Urothelium cell line (cell line): ENCODE results near the gene SPDYE3.
A peak's percentile ranks its signal among the peaks of the same experiment; 100 is the strongest.
"Not testable (repeated sequence)": the region's sequence is repeated elsewhere in the genome, so short reads cannot be mapped to it uniquely, and the experiment has no call there.

Experiments
- DNase-seq: peaks from one replicate; pipeline ENCODE4 v3.0.0; 2011; ENCODE audit warnings: low spot score, mixed read lengths
- FAIRE-seq: peaks from 2 replicates; lab custom pipeline; 2011; peaks lifted over from hg19 to GRCh38; lab: Jason Lieb, UNC

Gene SPDYE3

DNA sequence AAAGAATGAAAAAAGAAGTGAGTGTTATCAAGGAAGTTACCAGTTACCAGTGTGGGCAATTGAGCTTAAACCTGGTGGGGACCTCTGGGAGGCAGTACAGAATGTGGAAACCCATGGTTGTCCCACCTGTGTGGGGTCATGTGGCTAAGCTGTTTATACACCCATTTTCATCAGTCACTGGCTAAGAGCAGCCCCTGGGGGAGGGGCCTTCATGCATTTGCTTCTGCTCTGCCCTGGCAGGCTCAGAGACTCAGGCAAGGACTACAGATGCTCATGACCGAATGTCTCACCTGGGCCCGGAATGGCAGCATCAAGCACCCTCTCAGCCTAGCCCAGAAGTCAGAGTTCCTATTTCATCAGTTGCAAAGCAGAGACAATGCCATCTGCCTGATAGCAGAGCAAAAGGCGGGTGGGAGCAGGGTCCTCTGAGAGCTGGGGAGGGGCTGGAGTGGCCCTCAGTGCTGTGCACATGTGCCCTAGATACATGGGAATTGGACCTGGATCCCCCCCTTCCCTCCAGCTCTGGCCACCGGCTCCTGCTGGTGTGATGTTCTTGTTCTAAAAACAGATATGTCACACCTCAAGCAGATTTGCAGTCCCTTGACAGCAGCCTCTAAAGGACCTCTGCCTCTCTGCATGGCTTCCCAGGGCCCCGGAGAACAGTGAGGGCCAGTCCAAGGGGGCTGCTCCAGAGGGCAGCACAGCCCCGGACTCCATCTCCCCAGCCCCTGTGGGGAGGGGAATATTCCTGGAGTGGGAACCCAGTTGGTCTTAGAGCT lies 20.1 kb upstream of the SPDYE3 start:
- FAIRE-seq, DNase-seq: not testable (repeated sequence)

GRCh38 chr7:100288258-100288657 lies 19.2 kb upstream of the SPDYE3 start:
- DNase-seq, FAIRE-seq: not testable (repeated sequence)

GRCh38 chr7:100292162-100292561 lies 15.3 kb upstream of the SPDYE3 start:
- FAIRE-seq = not testable (repeated sequence)

DNA sequence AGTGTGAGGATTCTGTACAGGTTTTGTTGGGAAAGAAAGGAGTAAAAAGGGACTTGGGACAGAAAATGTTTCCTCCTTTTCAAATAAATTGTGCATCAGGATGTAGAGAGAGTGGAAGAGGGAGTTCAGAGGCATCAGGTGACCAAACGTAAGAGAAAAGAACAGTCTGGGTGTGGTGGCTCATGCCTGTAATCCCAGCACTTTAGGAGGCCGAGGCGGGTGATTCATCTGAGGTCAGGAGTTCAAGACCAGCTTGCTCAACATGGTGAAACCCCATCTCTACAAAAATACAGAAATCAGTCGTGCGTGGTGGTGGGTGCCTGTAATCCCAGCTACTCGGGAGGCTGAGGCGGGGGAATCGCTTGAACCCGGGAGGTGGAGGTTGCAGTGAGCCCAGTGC lies 12.2 kb upstream of the SPDYE3 start:
- not testable (repeated sequence) for FAIRE-seq, DNase-seq

More at GRCh38 chr7:100292162-100292561, 15.3 kb upstream of the SPDYE3 start:
- DNase-seq = not testable (repeated sequence)

DNA sequence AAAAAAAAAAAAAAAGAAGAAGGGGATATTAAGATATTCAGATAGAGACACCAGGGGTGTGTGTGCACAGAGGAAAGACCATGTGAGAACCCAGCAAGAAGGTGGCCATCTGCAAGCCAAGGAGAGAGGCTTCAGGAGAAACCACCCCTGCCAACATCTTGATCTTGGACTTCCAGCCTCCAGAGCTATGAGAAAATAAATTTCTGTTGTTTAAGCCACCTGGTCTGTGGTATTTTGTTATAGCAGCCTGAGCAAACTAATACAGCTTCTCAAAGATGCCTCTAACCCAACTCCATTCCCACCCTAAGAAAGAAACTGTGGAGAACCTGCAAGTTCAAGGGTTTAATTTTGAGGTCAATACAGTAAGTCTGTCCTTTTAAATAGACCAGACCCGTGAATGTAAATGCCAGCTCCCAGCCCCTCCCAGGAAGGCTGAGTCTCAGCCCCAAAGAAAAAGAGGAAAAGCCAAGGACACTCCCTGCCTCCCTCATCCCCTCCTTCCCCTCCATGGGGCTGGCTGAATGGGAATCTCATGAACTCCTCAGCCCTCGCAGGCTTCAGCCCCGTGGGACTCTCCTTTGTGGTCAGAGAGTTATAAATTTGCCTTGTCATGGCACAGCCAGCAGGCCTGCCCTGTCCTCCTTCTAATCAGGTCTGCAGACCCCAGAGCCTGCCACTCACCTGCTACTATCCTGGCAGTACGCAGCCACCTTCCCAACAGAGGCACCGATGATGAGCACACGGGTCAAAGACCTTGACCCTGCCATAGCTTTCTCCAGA lies 9.5 kb upstream of the SPDYE3 start:
- DNase-seq, FAIRE-seq: not testable (repeated sequence)

- not testable (repeated sequence) for DNase-seq, FAIRE-seq
Measured at GRCh38 chr7:100298632-100298895, 8.9 kb upstream of the SPDYE3 start.

GRCh38 chr7:100304526-100304925 lies 3.0 kb upstream of the SPDYE3 start:
- DNase-seq, FAIRE-seq: not testable (repeated sequence)

- FAIRE-seq, DNase-seq: not testable (repeated sequence)
Measured at GRCh38 chr7:100318329-100318728, 10.8 kb downstream of the SPDYE3 start.

DNA sequence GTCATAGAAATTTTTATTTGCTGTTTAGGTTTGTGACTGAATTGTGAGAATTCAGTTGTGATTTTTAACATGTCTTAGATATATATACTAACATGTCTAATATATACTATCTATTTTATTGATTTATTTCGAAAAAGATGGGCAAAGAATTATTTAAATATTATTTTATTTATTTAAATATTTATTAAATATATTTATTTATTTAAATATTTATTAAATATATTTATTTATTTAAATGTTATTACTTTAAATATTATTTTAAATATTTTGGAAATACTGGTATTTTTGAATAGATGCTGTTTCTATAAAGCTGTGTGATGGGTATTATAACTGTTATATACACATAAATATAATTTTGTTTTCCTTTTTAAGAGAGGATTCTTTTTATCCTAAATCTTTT lies 14.1 kb downstream of the SPDYE3 start:
- not testable (repeated sequence) for FAIRE-seq, DNase-seq

- not testable (repeated sequence) for FAIRE-seq, DNase-seq
Measured at GRCh38 chr7:100324194-100324593, 16.7 kb downstream of the SPDYE3 start.

DNA sequence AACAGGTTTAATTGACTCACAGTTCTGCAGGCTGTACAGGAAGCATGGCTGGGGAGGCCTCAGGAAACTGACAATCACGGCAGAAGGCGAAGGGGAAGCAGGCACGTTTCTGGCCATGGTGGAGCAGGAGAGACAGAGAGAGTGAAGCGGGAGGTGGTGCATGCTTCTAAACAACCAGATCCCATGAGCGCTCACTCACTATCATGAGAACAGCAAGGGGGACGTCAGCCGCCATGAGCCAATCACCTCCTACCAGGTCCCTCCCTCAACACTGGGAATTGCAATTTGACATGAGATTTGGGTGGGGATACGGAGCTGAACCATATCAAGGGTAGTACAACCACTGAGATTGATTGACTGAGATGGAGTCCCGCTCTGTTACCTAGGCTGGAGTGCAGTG lies 18.2 kb downstream of the SPDYE3 start:
- not testable (repeated sequence) for FAIRE-seq, DNase-seq

DNA sequence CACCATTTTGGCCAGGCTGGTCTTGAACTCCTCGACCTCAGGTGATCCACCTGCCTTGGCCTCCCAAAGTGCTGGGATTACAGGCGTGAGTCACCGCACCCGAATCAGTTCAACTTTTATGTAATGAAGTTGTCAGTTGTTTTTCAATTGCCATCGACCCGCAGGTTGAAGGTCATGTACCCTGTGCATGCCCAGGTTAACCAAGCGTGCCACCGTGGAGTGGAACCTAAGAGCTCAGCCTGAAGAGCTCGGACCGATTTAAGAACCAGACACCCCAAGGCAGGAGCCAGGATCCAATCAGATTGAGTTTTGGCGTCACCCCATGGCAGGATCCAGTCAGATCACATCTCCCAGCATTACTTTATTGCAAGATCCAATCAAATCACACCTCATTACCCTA lies 19.4 kb downstream of the SPDYE3 start:
- not testable (repeated sequence) for FAIRE-seq, DNase-seq

GRCh38 chr7:100335566-100336466 lies 28.3 kb downstream of the SPDYE3 start:
- not testable (repeated sequence) for FAIRE-seq
- DNase-seq = peak; percentile 94

DNA sequence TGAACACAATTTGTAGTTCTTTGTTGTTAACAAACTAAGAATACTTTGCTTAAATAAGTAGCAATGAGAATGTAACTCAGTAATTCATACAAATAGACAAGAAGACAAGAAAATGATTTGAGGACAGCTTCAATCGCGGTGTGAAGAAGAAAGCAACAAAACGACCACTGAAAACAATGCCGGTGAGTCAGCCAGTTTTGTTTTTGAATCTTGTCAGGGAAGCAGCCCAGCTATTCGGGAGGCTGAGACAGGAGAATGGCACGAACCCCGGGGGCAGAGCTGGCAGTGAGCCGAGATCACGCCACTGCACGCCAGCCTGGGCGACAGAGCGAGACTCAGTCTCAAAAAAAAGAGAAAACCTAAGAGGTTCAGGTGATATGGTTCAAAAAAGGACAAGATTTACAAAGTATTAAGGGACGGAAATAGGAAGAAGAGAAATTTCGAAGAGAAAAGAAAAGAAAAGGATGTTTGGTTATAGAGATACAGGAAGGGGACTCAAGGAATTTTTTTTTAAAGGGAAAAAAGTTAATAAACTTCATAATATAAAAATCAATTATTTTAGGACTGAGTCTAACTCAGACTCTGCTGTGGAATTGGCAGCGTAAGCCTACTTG lies 30.7 kb downstream of the SPDYE3 start:
- not testable (repeated sequence) for DNase-seq, FAIRE-seq

GRCh38 chr7:100341286-100341685 lies 33.8 kb downstream of the SPDYE3 start:
- FAIRE-seq, DNase-seq: not testable (repeated sequence)

DNA sequence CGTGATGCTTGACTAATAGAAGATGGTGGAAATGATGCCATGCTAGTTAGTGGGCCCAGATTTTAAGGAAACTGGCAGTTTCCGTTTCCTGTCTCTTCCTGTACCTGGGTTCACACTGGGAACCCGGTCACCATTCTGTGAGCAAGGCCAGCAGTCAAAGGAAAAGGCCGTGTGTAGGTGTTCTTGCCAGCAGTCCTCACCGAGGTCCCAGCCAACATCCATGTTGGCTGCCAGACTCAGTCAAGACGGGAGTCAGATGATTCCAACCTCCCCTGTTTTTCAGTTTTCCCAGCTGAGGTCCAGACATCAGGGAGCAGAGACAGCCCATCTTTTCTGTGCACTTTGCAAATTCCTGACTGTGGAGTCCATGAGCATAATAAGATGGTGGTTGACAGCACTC lies 35.3 kb downstream of the SPDYE3 start:
- no peak for DNase-seq
- FAIRE-seq = no peak

DNA sequence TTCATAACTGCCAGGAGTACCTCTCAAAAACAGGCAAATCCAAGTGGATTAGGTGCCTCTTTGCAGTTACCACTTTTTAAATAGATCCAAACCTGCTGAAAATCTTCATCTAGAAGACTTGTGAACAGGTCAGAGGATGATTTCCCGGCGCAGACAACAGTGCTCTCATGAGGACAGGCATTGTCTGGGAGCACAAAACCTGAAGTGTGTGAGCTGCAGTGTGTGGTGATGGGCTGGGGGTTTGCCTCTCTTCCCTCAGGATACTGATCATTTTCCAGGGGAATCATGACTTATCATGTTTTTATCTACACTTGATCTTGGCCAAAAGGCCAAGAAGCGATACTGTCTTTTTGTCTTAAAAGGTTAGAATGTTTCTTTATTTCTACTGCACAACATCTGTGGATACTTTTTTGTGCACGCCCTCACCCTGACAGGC lies 36.6 kb downstream of the SPDYE3 start:
- DNase-seq, FAIRE-seq: not testable (repeated sequence)

- not testable (repeated sequence) for DNase-seq
- FAIRE-seq = peak; percentile 81
Measured at GRCh38 chr7:100344560-100345287, 37.2 kb downstream of the SPDYE3 start.

GRCh38 chr7:100345288-100345672 lies 37.8 kb downstream of the SPDYE3 start:
- DNase-seq, FAIRE-seq: not testable (repeated sequence)
